ENCODE results near the gene RIT1. TPM values are rescaled to one million over a fixed set of nuclear protein-coding genes. Genes with fewer than 3 reads are reported as not detected.

The RIT1 gene
- total and polyA plus RNA-seq, 2 of the 8 experiments (the other 6 are each of a cell fraction or from before 2014, with no cell fraction given), result 25.3 to 26.8 TPM

DNA sequence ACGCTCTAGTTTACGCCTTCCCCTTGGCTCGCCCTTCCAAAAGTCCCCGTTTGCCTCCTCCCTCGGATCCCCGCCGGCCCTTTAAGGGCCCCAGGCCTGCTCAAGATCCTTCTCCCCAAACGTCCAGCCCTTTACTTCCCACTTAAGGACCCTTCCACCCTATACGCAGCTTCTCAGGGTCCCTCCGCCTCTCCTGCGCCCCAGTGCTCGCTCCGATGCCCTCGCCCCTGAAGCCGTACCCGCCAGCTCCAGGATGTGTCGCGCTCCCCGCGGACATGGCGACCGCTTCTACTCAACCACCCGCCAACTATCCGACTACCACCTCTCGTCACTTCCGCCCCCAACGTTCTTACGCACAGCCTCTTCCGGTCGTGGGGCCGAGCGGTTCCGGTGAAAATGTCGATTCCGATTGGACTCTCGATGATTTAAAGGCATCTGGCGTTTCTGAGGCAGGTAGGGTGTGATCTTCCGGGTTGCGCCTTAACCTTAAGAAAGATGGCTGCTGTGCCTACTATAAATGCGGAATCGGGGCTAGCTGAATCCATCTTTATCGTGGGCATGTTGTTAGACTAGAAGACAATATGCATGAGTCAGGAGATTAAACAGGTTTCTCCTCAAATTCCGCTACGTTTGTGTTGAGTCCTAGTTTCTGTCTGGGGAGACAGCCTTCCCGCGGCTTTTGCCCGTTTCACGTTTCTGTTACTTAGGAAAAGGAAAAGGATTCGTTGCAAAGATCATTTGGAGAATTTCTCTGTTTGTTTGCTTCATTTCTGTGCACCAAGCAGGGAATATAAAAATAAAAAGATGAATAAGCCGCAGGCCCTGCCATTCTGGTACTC is 23.2 kb upstream of the RIT1 start, which contains the start of gene KHDC4 (continued):
- TF ChIP-seq SRF (IDR thresholded peaks at IDR 0.05; ENCODE audit: low read depth, low read length) (no peak), TAF1 (IDR thresholded peaks at IDR 0.05; ENCODE audit: low read depth, low read length) (peak; percentile 96), SAP30 (IDR thresholded peaks at IDR 0.05; ENCODE audit: insufficient read depth, insufficient replicate concordance, low read length) (no peak), TBP (IDR thresholded peaks at IDR 0.05; ENCODE audit: low read depth, low read length) (peak; percentile 93), CHD1 (IDR thresholded peaks at IDR 0.05; ENCODE audit: low read depth, low read length) (no peak; the same call in none of the 2 replicates), GTF2F1 (IDR thresholded peaks at IDR 0.05; ENCODE audit: borderline replicate concordance, low read depth, low read length) (peak; percentile 80; the same call in 1 of the 2 replicates), CREB1 (IDR thresholded peaks at IDR 0.05) (peak; percentile 88), HDAC2 (IDR thresholded peaks at IDR 0.05; ENCODE audit: borderline replicate concordance in 1 of 2, low read depth in 2 of 2, low read length in 2 of 2) (peak in 1 of 2 experiments; percentile 65; a peak in 1 of 4 replicates), CHD2 (IDR thresholded peaks at IDR 0.05; ENCODE audit: low read length) (peak; percentile 60; the same call in 1 of the 2 replicates), ZNF274 (IDR thresholded peaks at IDR 0.05; ENCODE audit: borderline replicate concordance, extremely low read depth, low read length) (no peak), JUN (IDR thresholded peaks at IDR 0.05; ENCODE audit: low read depth, low read length) (no peak), POU5F1 (IDR thresholded peaks at IDR 0.05; ENCODE audit: low read depth, low read length) (no peak), CTBP2 (IDR thresholded peaks at IDR 0.05; ENCODE audit: borderline replicate concordance, insufficient read depth, insufficient read length, low read length) (no peak), NANOG (IDR thresholded peaks at IDR 0.05; ENCODE audit: insufficient read depth, low read depth, low read length, poor library complexity, severe bottlenecking) (no peak), GABPA (IDR thresholded peaks at IDR 0.05; ENCODE audit: borderline replicate concordance, insufficient read depth, low read length) (peak; percentile 92), SIX5 (IDR thresholded peaks at IDR 0.05; ENCODE audit: low read depth, low read length) (0 out of 2 replicates have a peak, but pooled peaks have one; percentile 16), FOSL1 (IDR thresholded peaks at IDR 0.05; ENCODE audit: insufficient read depth, low read depth, low read length) (no peak), CBX5 (IDR thresholded peaks at IDR 0.05; ENCODE audit: low read depth, low read length) (no peak)
- TF ChIP-seq, protein P1, sequence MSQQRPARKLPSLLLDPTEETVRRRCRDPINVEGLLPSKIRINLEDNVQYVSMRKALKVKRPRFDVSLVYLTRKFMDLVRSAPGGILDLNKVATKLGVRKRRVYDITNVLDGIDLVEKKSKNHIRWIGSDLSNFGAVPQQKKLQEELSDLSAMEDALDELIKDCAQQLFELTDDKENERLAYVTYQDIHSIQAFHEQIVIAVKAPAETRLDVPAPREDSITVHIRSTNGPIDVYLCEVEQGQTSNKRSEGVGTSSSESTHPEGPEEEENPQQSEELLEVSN (IDR thresholded peaks at IDR 0.05), result no peak
